Parathyroid adenoma (tissue), 2 donors: ENCODE measurements around the gene PSMA2.

Experiments
- H2AFZ ChIP-seq: fragments of 300-600 bp; sonication (generic); one replicate; pipeline ENCODE4 v1.7.0; 2017; ENCODE audit warnings: antibody characterized with exemption, mild to moderate bottlenecking
- H3K27ac ChIP-seq: fragments of 300-600 bp; sonication (generic); one replicate; pipeline ENCODE4 v1.7.0; 2017
- H3K27me3 ChIP-seq: fragments of 300-600 bp; sonication (generic); one replicate; pipeline ENCODE4 v1.7.0; 2017; ENCODE audit warnings: low read length; ENCODE audit not compliant: control insufficient read depth, insufficient read depth
- H3K36me3 ChIP-seq: fragments of 300-600 bp; sonication (generic); one replicate; pipeline ENCODE4 v1.7.0; 2017; ENCODE audit warnings: low read length; ENCODE audit not compliant: control insufficient read depth, insufficient read depth
- H3K4me1 ChIP-seq: fragments of 300-600 bp; sonication (generic); one replicate; pipeline ENCODE4 v1.7.0; 2017; ENCODE audit warnings: control low read depth
- H3K4me2 ChIP-seq: fragments of 300-600 bp; sonication (generic); one replicate; pipeline ENCODE4 v1.7.0; 2017; ENCODE audit warnings: low read length
- H3K4me3 ChIP-seq: fragments of 300-600 bp; sonication (generic); one replicate; pipeline ENCODE4 v1.7.0; 2017; ENCODE audit warnings: low read depth, low read length
- H3K79me2 ChIP-seq: fragments of 300-600 bp; sonication (generic); one replicate; pipeline ENCODE4 v1.7.0; 2017; ENCODE audit warnings: control low read depth
- H3K9ac ChIP-seq: fragments of 300-600 bp; sonication (generic); one replicate; pipeline ENCODE4 v1.7.0; 2017; ENCODE audit warnings: mild to moderate bottlenecking
- H3K9me3 ChIP-seq: fragments of 300-600 bp; sonication (generic); one replicate; pipeline ENCODE4 v1.7.0; 2017; ENCODE audit warnings: low read length; ENCODE audit not compliant: control insufficient read depth
- TF ChIP-seq, protein P1 (sequence below): fragments of 300-600 bp; sonication (generic); IDR thresholded peaks from one replicate; pipeline ENCODE4 v1.7.0; 2017; ENCODE audit warnings: antibody characterized with exemption, mild to moderate bottlenecking
- donor health status: primary hyperparathyroidism.

Gene PSMA2

DNA sequence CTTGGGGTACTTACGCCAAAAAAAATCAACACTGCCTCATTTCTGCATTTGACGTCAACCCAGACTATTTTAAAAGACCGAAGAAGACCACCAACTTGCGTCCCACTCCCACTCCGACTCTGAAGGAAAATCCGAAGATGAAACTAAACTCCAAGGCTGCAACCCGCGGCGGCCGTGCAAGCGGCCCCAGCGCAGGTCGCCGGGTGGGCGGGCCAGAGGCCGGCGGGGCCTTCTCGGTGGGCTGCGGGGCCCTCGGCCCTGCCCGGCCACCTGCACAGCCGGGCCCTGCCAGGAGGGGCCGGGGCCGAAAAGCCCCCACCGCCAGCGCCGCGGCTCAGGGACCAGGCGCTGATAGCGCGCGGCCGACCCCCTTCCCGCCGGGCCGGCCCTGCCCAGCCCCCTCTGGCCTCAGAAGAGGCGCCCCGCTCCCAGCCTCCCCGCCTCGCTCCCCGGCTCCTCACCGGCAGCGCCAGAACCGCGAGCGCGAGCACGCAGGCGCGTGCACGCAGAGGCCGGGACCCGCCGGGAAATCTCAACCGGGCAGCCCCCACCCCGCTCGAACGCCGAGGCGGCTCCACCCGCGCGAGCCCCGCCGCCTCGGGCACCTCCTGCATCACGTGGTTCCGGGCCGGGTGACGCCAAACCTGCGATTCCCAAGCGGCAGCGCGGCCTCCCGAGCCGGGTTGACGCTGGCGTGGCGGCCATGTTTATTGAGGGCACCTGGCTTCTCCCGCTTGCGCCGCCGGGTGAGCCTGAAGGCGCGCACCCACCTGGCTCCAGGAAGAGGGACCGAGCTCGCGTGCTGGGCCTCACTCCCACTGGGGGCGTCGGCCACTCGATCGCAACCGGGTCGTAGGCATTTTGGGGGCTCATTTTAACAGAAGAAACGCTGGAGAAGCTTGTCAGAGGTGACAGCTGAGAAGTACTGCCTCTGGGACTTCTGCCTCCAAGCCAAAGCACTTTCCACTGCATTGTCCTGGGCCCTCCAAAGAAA is 20.2 kb downstream of the PSMA2 start, which contains the start of gene C7orf25:
TSS of gene C7orf25 (minus strand) at position 617 of the 994 bp plus-strand sequence. CDS start 1,170 bp downstream, outside the sequence.
- Histone ChIP-seq H3K36me3 (no peaks in the 10 kb centered on the region), H3K27me3 (no peaks in the 10 kb centered on the region), H3K9me3 (no peaks in the 10 kb centered on the region), H3K4me2 (peak within 1 kb of the TSS; percentile 82), H3K9ac (no peak within 1 kb of the TSS), H3K79me2 (no peaks in the 10 kb centered on the region), H3K4me3 (peak within 1 kb of the TSS; percentile 77), H3K27ac (peak within 1 kb of the TSS; percentile 61), H3K4me1 (peaks cover 14% of the 10 kb centered on the region), H2AFZ (peak within 1 kb of the TSS; percentile 84)
- TF ChIP-seq, protein P1, sequence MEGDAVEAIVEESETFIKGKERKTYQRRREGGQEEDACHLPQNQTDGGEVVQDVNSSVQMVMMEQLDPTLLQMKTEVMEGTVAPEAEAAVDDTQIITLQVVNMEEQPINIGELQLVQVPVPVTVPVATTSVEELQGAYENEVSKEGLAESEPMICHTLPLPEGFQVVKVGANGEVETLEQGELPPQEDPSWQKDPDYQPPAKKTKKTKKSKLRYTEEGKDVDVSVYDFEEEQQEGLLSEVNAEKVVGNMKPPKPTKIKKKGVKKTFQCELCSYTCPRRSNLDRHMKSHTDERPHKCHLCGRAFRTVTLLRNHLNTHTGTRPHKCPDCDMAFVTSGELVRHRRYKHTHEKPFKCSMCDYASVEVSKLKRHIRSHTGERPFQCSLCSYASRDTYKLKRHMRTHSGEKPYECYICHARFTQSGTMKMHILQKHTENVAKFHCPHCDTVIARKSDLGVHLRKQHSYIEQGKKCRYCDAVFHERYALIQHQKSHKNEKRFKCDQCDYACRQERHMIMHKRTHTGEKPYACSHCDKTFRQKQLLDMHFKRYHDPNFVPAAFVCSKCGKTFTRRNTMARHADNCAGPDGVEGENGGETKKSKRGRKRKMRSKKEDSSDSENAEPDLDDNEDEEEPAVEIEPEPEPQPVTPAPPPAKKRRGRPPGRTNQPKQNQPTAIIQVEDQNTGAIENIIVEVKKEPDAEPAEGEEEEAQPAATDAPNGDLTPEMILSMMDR: peak; percentile 14

DNA sequence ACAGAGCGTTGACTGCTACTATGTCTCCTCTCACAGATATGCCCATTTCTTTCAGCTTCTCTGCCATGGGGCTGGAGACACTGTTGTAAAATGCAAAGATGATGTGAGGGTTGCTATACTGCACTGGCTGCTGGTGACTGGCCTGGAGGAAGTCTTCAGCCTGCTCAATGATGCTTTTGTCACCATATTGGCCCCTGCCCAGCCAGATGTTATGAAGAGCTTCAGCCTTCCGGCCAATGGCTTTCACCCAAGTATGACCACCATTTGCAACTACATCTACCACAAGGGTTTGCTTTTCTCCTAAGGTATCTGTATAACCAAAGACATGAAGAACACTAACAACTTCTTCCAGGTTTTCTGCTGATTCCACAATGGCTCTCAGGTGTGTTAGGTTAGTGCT is 21.7 kb downstream of the PSMA2 start:
- H3K36me3 ChIP-seq: no peaks in the 10 kb centered on the region
- no peak overlapping the region for H3K4me3 ChIP-seq
- H3K4me2 ChIP-seq: no peak overlapping the region
- TF ChIP-seq, protein P1: no peak
- H3K4me1 ChIP-seq: peaks cover 14% of the 10 kb centered on the region
- H3K9ac ChIP-seq: no peak overlapping the region
- H3K9me3 ChIP-seq: no peaks in the 10 kb centered on the region
- no peaks in the 10 kb centered on the region for H3K27me3 ChIP-seq
- H3K27ac ChIP-seq: peak overlapping the region; percentile 61
- no peaks in the 10 kb centered on the region for H3K79me2 ChIP-seq
- H2AFZ ChIP-seq: no peak overlapping the region

DNA sequence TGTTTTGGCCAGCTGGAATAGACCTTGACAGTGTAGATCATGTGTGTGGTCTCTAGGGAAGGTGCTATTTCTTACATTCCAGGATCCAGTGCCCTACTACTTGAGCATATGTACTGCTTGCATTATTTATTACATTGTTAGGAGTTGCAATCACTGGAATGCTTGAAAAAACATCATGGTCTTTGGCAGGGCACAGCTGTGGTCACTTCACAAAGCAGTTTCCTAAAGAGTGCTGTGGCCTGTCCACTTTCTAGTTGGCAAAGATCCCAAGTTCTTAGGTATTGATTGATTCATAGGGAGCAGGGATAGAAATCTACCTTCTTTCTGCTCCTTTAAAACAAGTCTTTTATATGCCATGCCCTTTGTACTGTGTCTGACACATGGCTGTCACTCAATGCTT is 24.7 kb downstream of the PSMA2 start:
- Histone ChIP-seq H3K4me2 (no peak overlapping the region), H3K9ac (no peak overlapping the region), H3K9me3 (no peaks in the 10 kb centered on the region), H3K4me1 (peaks cover 10% of the 10 kb centered on the region), H3K27ac (no peak overlapping the region), H3K4me3 (no peak overlapping the region), H3K36me3 (no peaks in the 10 kb centered on the region), H3K79me2 (no peaks in the 10 kb centered on the region), H2AFZ (no peak overlapping the region), H3K27me3 (no peaks in the 10 kb centered on the region)
- TF ChIP-seq, protein P1: no peak

DNA sequence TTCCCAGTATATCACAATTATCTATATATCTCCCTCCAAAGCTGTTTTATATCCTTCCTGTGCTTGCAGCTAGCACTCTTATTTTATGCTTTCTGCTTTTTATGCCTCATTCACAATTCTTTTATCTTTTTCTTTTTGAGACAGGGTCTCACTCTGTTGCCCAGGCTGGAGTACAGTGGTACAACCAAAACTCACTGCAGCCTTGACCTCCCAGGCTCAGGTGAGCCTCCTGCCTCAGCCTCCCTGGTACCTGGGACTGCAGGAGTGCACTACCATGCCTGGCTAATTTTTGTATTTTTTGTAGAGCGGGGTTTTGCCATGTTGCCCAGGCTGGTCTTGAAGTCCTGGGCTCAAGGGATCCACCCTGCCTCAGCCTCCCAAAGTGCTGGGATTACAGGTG is 25.8 kb downstream of the PSMA2 start:
- no peak overlapping the region for H3K9ac ChIP-seq
- no peak overlapping the region for H3K4me2 ChIP-seq
- peaks cover 8% of the 10 kb centered on the region for H3K4me1 ChIP-seq
- no peaks in the 10 kb centered on the region for H3K36me3 ChIP-seq
- H3K79me2 ChIP-seq: no peaks in the 10 kb centered on the region
- TF ChIP-seq, protein P1: no peak
- H3K9me3 ChIP-seq: no peaks in the 10 kb centered on the region
- no peak overlapping the region for H3K27ac ChIP-seq
- no peaks in the 10 kb centered on the region for H3K27me3 ChIP-seq
- H3K4me3 ChIP-seq: no peak overlapping the region
- H2AFZ ChIP-seq: no peak overlapping the region
